HepG2 (cell line): ENCODE measurements around the gene SGF29. TPM values are rescaled to one million over a fixed set of nuclear protein-coding genes. Genes with fewer than 3 reads are reported as not detected.

ENCODE experiments used
- ADNP ChIP-seq: sonication (generic); formaldehyde crosslinking; IDR thresholded peaks from 2 replicates; pipeline ENCODE4 v1.4.0; 2020; ENCODE audit warnings: missing genetic modification reagents
- LRRFIP1 ChIP-seq: sonication (generic); formaldehyde crosslinking; conservative IDR thresholded peaks from 2 replicates; pipeline ENCODE4 v1.4.0; 2020; ENCODE audit warnings: missing genetic modification reagents
- NR1H2 ChIP-seq: sonication (generic); formaldehyde crosslinking; IDR thresholded peaks from 2 replicates; pipeline ENCODE4 v1.8.1; 2022; ENCODE audit warnings: low read depth, missing genetic modification reagents, borderline replicate concordance
- REXO4 ChIP-seq: sonication (generic); formaldehyde crosslinking; IDR thresholded peaks from 2 replicates; pipeline ENCODE4 v1.8.0; 2022; ENCODE audit warnings: missing genetic modification reagents, mild to moderate bottlenecking, borderline replicate concordance
- SMARCC2 ChIP-seq: fragments of 450-650 bp; IDR thresholded peaks from 2 replicates; pipeline ENCODE4 v1.6.1; 2017; ENCODE audit warnings: antibody characterized with exemption, mild to moderate bottlenecking
- ZFP90 ChIP-seq: sonication (generic); formaldehyde crosslinking; IDR thresholded peaks from 2 replicates; pipeline ENCODE4 v1.8.0; 2022; ENCODE audit warnings: missing genetic modification reagents, mild to moderate bottlenecking, inconsistent platforms, borderline replicate concordance
- ZMYM2 ChIP-seq: sonication (generic); formaldehyde crosslinking; IDR thresholded peaks from 2 replicates; pipeline ENCODE4 v1.8.0; 2022; ENCODE audit warnings: mild to moderate bottlenecking, missing genetic modification reagents
- ZNF18 ChIP-seq: sonication (generic); formaldehyde crosslinking; IDR thresholded peaks from 2 replicates; pipeline ENCODE4 v1.8.0; 2022; ENCODE audit warnings: mild to moderate bottlenecking, missing genetic modification reagents; ENCODE audit not compliant: insufficient replicate concordance
- ZNF430 ChIP-seq: sonication (generic); formaldehyde crosslinking; IDR thresholded peaks from 2 replicates; pipeline ENCODE4 v1.9.0; 2021; ENCODE audit warnings: mild to moderate bottlenecking, missing genetic modification reagents
- ZNF567 ChIP-seq: sonication (generic); formaldehyde crosslinking; IDR thresholded peaks from 2 replicates; pipeline ENCODE4 v1.8.1; 2023; ENCODE audit warnings: mild to moderate bottlenecking, missing genetic modification reagents, borderline replicate concordance
- ZNF646 ChIP-seq: sonication (generic); formaldehyde crosslinking; IDR thresholded peaks from 2 replicates; pipeline ENCODE4 v1.9.0; 2021; ENCODE audit warnings: mild to moderate bottlenecking, missing genetic modification reagents
- ZNF839 ChIP-seq: sonication (generic); formaldehyde crosslinking; IDR thresholded peaks from 2 replicates; pipeline ENCODE4 v1.4.0; 2020; ENCODE audit warnings: missing genetic modification reagents, mild to moderate bottlenecking, borderline replicate concordance
- ZNF891 ChIP-seq: sonication (generic); formaldehyde crosslinking; IDR thresholded peaks from 2 replicates; pipeline ENCODE4 v1.5.0; 2020; ENCODE audit warnings: mild to moderate bottlenecking, missing genetic modification reagents
- ZSCAN21 ChIP-seq: sonication (generic); formaldehyde crosslinking; IDR thresholded peaks from 2 replicates; pipeline ENCODE4 v1.8.0; 2022; ENCODE audit warnings: mild to moderate bottlenecking, missing genetic modification reagents, moderate library complexity, borderline replicate concordance
- polyA plus RNA-seq, 8 experiments: library from polyadenylated mRNA; depleted of rRNA in 3 of 8; stranded (reverse) in 7 of 8; unstranded in 1 of 8; fragments of >200 nt; fragmentation: Illumina TruSeq in 4 of 8; extraction: Trizol in 4 of 8; gene quantifications; 2 replicates each; pipeline versions ENCODE4 v1.2.1 to v1.2.3, GENCODE V29; 2011 to 2016; ENCODE audit warnings: low read depth in 4 of 8, missing spikeins in 1 of 8, mixed read lengths in 1 of 8; ENCODE audit not compliant: insufficient read depth in 1 of 8
- total RNA-seq, 5 experiments: library from RNA; depleted of rRNA; stranded (reverse); fragments of >200 nt; fragmentation: Illumina TruSeq; extraction: Trizol; gene quantifications; 2 replicates each; pipeline ENCODE4 v1.2.3, GENCODE V29; 2016; ENCODE audit warnings: low read depth in 1 of 5
- TF ChIP-seq, protein P1 (sequence below): IDR thresholded peaks from 2 replicates; pipeline ENCODE4 v1.6.1; 2016; ENCODE audit warnings: missing biosample characterization, missing genetic modification reagents, low read depth

SGF29 gene
- total and polyA plus RNA-seq, 2 of the 13 experiments (the other 11 are each of a cell fraction or from before 2014, with no cell fraction given) = 5.0 to 29.4 TPM

GRCh38 chr16:28609631-28610594 lies 56.2 kb downstream of the SGF29 start, which contains the start of gene SULT1A1 (continued):
- TF ChIP-seq REXO4 (CRISPR knock-in tag) = no peak
- TF ChIP-seq ZNF646 (CRISPR knock-in tag) = no peak
- no peak for TF ChIP-seq ZMYM2
- TF ChIP-seq SMARCC2 = no peak
- TF ChIP-seq LRRFIP1 (CRISPR knock-in tag) = no peak
- TF ChIP-seq ZNF891 (CRISPR knock-in tag) = peak; percentile 71
- TF ChIP-seq NR1H2 (CRISPR knock-in tag) = peak; percentile 73; the same call in 1 of the 2 replicates
- peak; percentile 1 for TF ChIP-seq ZNF18 (CRISPR knock-in tag)
- peak; percentile 100 for TF ChIP-seq ZSCAN21 (CRISPR knock-in tag)
- TF ChIP-seq ZNF567 (CRISPR knock-in tag) = 0 out of 2 replicates have a peak, but pooled peaks have one; percentile 20
- no peak for TF ChIP-seq ADNP (CRISPR knock-in tag)
- TF ChIP-seq ZNF839 (CRISPR knock-in tag) = peak; percentile 54; the same call in 1 of the 2 replicates
- no peak for TF ChIP-seq ZNF430 (CRISPR knock-in tag)
- TF ChIP-seq ZFP90 (CRISPR knock-in tag) = no peak
- TF ChIP-seq, protein P1, sequence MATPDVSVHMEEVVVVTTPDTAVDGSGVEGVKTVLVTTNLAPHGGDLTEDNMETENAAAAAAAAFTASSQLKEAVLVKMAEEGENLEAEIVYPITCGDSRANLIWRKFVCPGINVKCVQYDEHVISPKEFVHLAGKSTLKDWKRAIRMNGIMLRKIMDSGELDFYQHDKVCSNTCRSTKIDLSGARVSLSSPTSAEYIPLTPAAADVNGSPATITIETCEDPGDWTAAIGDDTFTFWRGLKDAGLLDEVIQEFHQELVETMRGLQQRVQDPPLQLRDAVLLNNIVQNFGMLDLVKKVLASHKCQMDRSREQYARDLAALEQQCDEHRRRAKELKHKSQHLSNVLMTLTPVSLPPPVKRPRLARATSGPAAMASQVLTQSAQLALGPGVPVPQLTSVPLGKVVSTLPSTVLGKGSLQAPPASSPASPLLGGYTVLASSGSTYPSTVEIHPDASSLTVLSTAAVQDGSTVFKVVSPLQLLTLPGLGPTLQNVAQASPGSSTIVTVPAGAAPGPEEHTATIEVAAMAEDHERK (CRISPR knock-in tag) = no peak
